Ishikawa (cell line): ENCODE results near the gene SEC16A.

Experiments
- RAD21 ChIP-seq: IDR thresholded peaks from 2 replicates; pipeline ENCODE4 v1.6.1; 2012; ENCODE audit warnings: low read depth
- TAF1 ChIP-seq: IDR thresholded peaks from 2 replicates; pipeline ENCODE4 v1.6.1; 2012; ENCODE audit warnings: low read depth, mild to moderate bottlenecking

DNA sequence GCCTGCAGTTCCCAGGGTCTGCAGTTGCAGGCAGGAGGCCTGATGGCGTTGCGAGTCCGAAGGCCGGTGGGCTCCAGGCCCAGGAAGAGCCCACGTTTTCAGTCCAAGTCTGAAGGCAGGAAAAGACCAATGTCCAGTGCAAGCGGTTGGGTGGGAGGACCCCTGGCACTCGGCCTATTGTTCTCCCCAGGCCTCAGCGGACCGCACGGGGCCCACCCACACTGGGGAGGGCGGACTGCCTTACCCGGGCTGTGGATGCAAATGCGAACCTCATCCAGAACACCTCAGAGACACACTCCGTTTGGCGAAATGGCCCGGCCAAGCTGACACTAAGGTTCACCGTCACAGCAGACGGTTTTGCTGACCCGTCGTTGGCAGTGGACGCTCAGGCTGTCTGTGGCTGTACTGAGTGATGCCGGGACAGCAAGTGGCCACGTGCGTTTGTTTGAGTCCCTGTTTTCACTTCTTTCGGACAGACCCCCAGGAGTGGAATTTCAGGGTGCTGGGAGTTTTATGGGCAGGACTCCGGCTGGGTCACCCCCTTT, 10.2 kb upstream of the SEC16A start:
- TF ChIP-seq RAD21 (no peak), TAF1 (no peak)
